Measurements from ENCODE around the gene C11orf42.

GRCh38 chr11:6251990-6252473 lies 46.7 kb downstream of the C11orf42 start:
- TF ChIP-seq CTCF (IDR thresholded peaks at IDR 0.05; ENCODE audit: low read depth, low read length, missing input control) (no peak), RXRA (IDR thresholded peaks at IDR 0.05) (no peak), SP1 (IDR thresholded peaks at IDR 0.05) (no peak), HNF4G (IDR thresholded peaks at IDR 0.05) (no peak), TAF1 (conservative IDR thresholded peaks at IDR 0.05) (no peak)
